Fibroblast of lung (primary cell): ENCODE results near the gene ZNF888.
"Not testable (repeated sequence)": the region's sequence is repeated elsewhere in the genome, so short reads cannot be mapped to it uniquely, and the experiment has no call there.

Source experiments
- CTCF ChIP-seq, 2 donors: IDR thresholded peaks in 1 of 2; conservative IDR thresholded peaks in 1 of 2; 1 replicate in 1 of 2; 2 replicates in 1 of 2; pipeline ENCODE4 v1.5.1; 2011 to 2012; ENCODE audit warnings: low read length in 2 of 2, control low read depth in 1 of 2, inconsistent platforms in 1 of 2, low read depth in 1 of 2, mild to moderate bottlenecking in 1 of 2
- EZH2 ChIP-seq: IDR thresholded peaks from 2 replicates; pipeline ENCODE4 v1.5.1; 2012; ENCODE audit warnings: low read length, control low read depth, mild to moderate bottlenecking; ENCODE audit errors: missing control alignments

GRCh38 chr19:52898596-52898995 is 24.6 kb downstream of the ZNF888 start:
- TF ChIP-seq CTCF (conservative IDR thresholded peaks at IDR 0.05 in 1 of 2, IDR thresholded peaks at IDR 0.05 in 1 of 2; ENCODE audit: low read depth in 1 of 2, low read length in 2 of 2); EZH2: not testable (repeated sequence)
